Upper lobe of left lung (tissue), 6 donors: ENCODE measurements around the gene CRLF2. TPM values are rescaled to one million over a fixed set of nuclear protein-coding genes. Genes with fewer than 3 reads are reported as not detected.

ENCODE experiments used
- ATAC-seq, 2 donors: fragments of 200-7000 bp; cut with Tn5 transposase; one replicate each; pipeline ENCODE4 v1.9.1; 2022; ENCODE audit warnings: mild to moderate bottlenecking in 2 of 2, moderate library complexity in 2 of 2; ENCODE audit not compliant: low FRiP score in 2 of 2
- DNase-seq, 2 donors: peaks; one replicate each; pipeline ENCODE4 v3.0.0-alpha.2; 2019 to 2020
- H3K27ac ChIP-seq, 4 donors: fragments of 200-600 bp; sonication (generic); one replicate each; pipeline ENCODE4 v1.5.1; 2016 to 2019
- H3K27me3 ChIP-seq, 4 donors: fragments of 200-600 bp; sonication (generic); one replicate each; pipeline ENCODE4 v1.5.1; 2017 to 2019
- H3K36me3 ChIP-seq, 4 donors: fragments of 200-600 bp; sonication (generic); one replicate each; pipeline ENCODE4 v1.5.1; 2016 to 2019
- H3K4me1 ChIP-seq, 4 donors: fragments of 200-600 bp; sonication (generic); one replicate each; pipeline ENCODE4 v1.5.1; 2018 to 2019
- H3K4me3 ChIP-seq, 4 donors: fragments of 200-600 bp; sonication (generic); one replicate each; pipeline ENCODE4 v1.5.1; 2017 to 2019; ENCODE audit warnings: mild to moderate bottlenecking in 2 of 4, moderate library complexity in 1 of 4
- H3K9me3 ChIP-seq, 4 donors: fragments of 200-600 bp; sonication (generic); one replicate each; pipeline ENCODE4 v1.5.1; 2018 to 2019
- EP300 ChIP-seq, 4 donors: sonication (generic); formaldehyde crosslinking; IDR thresholded peaks; one replicate each; pipeline ENCODE4 v1.5.1; 2017; ENCODE audit warnings: antibody characterized with exemption in 4 of 4, control low read depth in 2 of 4
- POLR2A ChIP-seq, 4 donors: fragments of 450-650 bp; IDR thresholded peaks; one replicate each; pipeline ENCODE4 v1.5.1; 2016 to 2017; ENCODE audit warnings: antibody characterized with exemption in 4 of 4, mild to moderate bottlenecking in 2 of 4
- POLR2AphosphoS5 ChIP-seq, 2 donors: sonication (generic); formaldehyde crosslinking; IDR thresholded peaks; one replicate each; pipeline ENCODE4 v1.5.1; 2017; ENCODE audit warnings: antibody characterized with exemption in 2 of 2
- WGBS, 2 donors: methylation state at CpG; one replicate each; pipeline ENCODE4 v1.1.5; 2017 to 2018; 5-methylcytosine and 5-hydroxymethylcytosine counted together
- total RNA-seq, 6 donors: library from RNA; depleted of rRNA in 4 of 6; stranded (reverse); fragments of >200 nt in 4 of 6; gene quantifications; one replicate each; pipeline versions ENCODE4 v1.1.0 to v1.2.1, GENCODE V29; 2016 to 2021
- TF ChIP-seq, protein P1 (sequence below), 6 experiments: fragments of 450-650 bp in 4 of 6; fragments of 200-600 bp in 2 of 6; sonication (generic) in 2 of 6; IDR thresholded peaks; one replicate each; pipeline ENCODE4 v1.5.1; 2016 to 2019; ENCODE audit warnings: antibody characterized with exemption in 6 of 6
- donor health status: DM: no; HTN: no; CAD: no; lungs with moderate emphysema.
- donor health status: DM: no; HTN: yes; CAD: no; lungs with severe emphysema.

The CRLF2 gene
- total RNA-seq, 6 donors from 2014 or later, result 0.44 to 1.6 (median 0.76) TPM; not detected in 2

DNA sequence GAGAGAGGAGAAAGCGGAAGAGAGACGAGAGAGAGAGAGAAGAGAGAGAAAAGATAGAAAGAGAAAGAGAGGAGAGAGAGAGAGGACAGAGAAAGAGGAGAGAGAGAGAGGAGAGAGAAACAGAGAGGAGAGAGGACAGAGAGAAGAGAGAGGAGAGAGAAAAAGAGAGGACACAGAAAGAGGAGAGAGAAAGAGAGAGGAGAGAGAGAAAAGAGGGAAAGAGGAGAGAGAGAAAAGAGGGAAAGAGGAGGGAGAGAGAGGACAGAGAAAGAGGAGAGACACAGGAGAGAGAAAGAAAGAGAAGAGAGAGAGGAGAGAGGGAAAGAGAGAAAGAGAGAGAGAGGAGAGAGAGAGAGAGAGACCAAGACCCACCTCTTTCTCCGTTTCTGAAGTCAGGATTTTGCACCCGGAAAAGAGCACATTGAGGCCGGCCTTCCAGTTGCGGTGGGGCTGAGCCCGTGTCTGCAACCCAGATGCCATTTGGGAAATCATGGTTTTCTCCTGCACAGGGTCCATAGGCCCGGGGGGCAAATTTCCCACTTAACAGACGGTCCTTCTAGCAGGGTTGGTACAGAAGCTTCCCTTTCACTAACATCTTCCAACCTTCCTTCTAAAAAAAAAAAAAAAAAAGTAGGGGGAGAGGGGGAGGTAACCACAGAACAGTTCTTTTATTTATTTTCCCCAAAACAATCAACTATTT lies 60.9 kb downstream of the CRLF2 start:
- no peaks in the 10 kb centered on the region for H3K4me1 ChIP-seq
- no peak for ATAC-seq
- DNase-seq, result no peak
- H3K9me3 ChIP-seq, result no peaks in the 10 kb centered on the region
- no peak for TF ChIP-seq POLR2AphosphoS5 (IDR thresholded peaks at IDR 0.05)
- TF ChIP-seq, protein P1, sequence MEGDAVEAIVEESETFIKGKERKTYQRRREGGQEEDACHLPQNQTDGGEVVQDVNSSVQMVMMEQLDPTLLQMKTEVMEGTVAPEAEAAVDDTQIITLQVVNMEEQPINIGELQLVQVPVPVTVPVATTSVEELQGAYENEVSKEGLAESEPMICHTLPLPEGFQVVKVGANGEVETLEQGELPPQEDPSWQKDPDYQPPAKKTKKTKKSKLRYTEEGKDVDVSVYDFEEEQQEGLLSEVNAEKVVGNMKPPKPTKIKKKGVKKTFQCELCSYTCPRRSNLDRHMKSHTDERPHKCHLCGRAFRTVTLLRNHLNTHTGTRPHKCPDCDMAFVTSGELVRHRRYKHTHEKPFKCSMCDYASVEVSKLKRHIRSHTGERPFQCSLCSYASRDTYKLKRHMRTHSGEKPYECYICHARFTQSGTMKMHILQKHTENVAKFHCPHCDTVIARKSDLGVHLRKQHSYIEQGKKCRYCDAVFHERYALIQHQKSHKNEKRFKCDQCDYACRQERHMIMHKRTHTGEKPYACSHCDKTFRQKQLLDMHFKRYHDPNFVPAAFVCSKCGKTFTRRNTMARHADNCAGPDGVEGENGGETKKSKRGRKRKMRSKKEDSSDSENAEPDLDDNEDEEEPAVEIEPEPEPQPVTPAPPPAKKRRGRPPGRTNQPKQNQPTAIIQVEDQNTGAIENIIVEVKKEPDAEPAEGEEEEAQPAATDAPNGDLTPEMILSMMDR (IDR thresholded peaks at IDR 0.05), result no peak
- TF ChIP-seq EP300 (IDR thresholded peaks at IDR 0.05), result no peak
- no peak for TF ChIP-seq POLR2A (IDR thresholded peaks at IDR 0.05)
- H3K27ac ChIP-seq, result no peak overlapping the region
- no peaks in the 10 kb centered on the region for H3K27me3 ChIP-seq
- WGBS, 2 donors, result 51 to 58% methylated on average over 9 of the region's 9 CpGs
- no peak overlapping the region for H3K4me3 ChIP-seq
- H3K36me3 ChIP-seq, result no peaks in the 10 kb centered on the region

DNA sequence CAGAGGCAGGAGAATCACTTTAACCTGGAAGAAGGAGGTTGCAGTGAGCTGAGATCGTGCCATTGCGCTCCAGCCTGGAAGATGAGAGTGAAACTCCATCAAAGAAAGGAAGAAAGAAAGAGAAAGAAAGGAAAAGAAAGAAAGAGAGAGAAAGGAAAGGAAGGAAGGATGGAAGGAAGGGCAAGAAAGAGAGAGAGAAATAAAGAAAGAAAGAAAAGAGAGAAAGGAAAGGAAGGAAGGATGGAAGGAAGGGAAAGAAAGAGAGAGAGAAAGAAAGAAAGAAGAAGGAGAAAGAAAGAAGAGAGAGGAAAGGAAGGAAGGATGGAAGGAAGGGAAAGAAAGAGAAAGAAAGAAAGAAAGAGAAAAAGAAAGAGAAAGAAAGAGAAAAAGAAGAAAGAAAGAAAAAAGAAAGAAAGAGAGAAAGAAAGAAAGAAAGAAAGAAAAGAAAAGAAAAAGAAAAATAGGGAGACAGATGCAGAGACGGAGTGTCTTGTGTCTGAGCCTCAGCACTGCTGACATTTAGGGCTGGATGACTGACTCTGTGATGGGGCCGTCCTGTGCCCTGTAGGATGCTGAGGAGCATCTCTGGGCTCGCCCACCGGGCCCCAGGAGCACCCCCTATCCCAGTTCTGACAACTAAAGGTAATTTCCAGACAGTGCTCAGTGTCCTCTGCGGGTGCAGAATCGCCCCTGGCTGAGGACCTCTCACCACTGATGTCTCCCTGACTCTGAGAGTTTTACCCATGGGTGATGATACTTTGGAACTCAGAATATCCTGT lies 61.7 kb downstream of the CRLF2 start:
- ATAC-seq (no peak), DNase-seq (no peak)
- 71 to 74% methylated on average over 8 of the region's 8 CpGs for WGBS, 2 donors
- no peak overlapping the region for H3K4me3 ChIP-seq
- no peak overlapping the region for H3K27ac ChIP-seq
- no peaks in the 10 kb centered on the region for H3K4me1 ChIP-seq
- no peaks in the 10 kb centered on the region for H3K27me3 ChIP-seq
- TF ChIP-seq EP300 (IDR thresholded peaks at IDR 0.05), result no peak
- no peaks in the 10 kb centered on the region for H3K9me3 ChIP-seq
- H3K36me3 ChIP-seq, result no peaks in the 10 kb centered on the region

DNA sequence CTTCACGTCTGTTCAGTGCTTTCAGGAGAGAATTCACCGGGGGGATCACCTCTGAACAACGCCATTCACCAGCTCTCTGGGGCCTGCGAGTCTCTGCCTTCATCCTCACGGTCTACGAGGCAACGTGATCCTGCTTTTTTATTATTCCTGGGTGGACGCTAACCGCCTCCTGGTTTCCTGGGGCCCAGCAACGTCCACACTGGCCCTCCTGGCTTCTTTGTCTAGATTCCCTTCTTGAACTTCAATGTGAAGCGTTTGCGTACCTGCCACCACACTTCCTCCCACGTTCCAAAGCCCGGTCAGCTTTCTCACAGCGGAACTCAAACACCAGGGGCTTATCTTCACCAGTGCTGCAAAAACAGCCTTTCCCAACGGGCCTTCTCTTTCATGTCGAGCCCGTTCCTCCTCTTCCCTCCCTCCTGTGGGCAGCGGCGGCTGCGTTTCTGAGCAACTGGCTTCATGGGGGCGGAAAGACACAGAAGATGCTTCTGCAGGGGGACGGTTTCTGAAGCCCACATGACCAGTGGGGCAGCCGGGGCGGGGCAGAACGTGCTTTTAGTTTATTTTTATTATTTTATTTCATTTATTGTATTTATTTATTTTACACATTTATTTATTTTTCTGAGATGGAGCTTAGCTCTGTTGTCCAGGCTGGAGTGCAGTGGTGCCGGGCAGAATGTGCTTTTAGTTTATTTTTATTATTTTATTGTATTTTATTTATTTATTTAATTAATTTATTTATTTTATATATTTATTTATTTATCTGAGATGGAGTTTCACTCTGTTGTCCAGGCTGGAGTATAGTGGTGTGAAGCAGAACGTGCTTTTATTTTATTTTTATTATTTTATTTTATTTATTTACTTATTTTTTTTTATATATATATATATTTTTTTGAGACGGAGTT lies 64.6 kb downstream of the CRLF2 start:
- Histone ChIP-seq H3K27me3 (no peaks in the 10 kb centered on the region), H3K27ac (no peak overlapping the region), H3K4me3 (no peak overlapping the region), H3K4me1 (no peaks in the 10 kb centered on the region), H3K9me3 (no peaks in the 10 kb centered on the region), H3K36me3 (no peaks in the 10 kb centered on the region)
- ATAC-seq, result no peak
- 53% methylated on average over 29 of the region's 29 CpGs for WGBS, 2 donors
- TF ChIP-seq, protein P1 (IDR thresholded peaks at IDR 0.05), result no peak
- TF ChIP-seq POLR2AphosphoS5 (IDR thresholded peaks at IDR 0.05) (no peak), POLR2A (IDR thresholded peaks at IDR 0.05) (no peak), EP300 (IDR thresholded peaks at IDR 0.05) (no peak)
- DNase-seq, result no peak

DNA sequence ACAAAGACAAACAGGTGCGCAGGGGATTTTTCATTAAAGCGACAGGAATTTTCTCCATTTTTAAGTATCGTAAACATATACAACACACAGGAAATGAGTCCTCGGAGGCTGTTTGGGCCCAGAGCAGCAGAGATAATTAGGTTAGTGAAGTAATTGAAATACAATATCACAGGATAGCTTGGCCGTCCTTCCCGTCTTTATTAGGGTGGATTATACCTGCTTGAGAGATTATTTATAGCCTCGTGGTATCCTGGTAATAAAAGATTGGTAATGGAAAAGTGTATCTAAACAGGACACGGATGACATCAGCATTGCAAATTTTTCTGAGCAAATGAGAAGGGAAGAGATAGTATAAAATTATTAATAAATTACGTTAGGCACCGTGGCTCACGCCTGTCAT lies 68.2 kb downstream of the CRLF2 start:
- Histone ChIP-seq H3K4me1 (no peaks in the 10 kb centered on the region), H3K9me3 (no peaks in the 10 kb centered on the region), H3K36me3 (no peaks in the 10 kb centered on the region), H3K27ac (no peak overlapping the region), H3K4me3 (no peak overlapping the region), H3K27me3 (no peaks in the 10 kb centered on the region)
- no peak for TF ChIP-seq EP300 (IDR thresholded peaks at IDR 0.05)
- no peak for TF ChIP-seq POLR2AphosphoS5 (IDR thresholded peaks at IDR 0.05)
- TF ChIP-seq, protein P1 (IDR thresholded peaks at IDR 0.05), result no peak
- TF ChIP-seq POLR2A (IDR thresholded peaks at IDR 0.05), result no peak
- WGBS, 2 donors, result 58 to 74% methylated on average over 11 of the region's 11 CpGs
- no peak for DNase-seq
- no peak for ATAC-seq

Other genes starting within 250 kb of the CRLF2 start
- 10 to 100 TPM; 13.6 to 55.5 (median 38.9) TPM for gene CSF2RA, start 56.2 kb upstream of the CRLF2 start, total RNA-seq
- gene IL3RA, start 124.1 kb upstream of the CRLF2 start, total RNA-seq, result 10 to 100 TPM in 5 of 6 donors, 1 to 10 TPM in 1; 8.8 to 62.3 (median 31.9) TPM
- gene SLC25A6, start 179.5 kb upstream of the CRLF2 start, total RNA-seq, result 100 to 1,000 TPM; 158 to 460 (median 285) TPM
- 10 to 100 TPM; 11.0 to 28.3 (median 23.2) TPM for gene ASMTL, start 240.3 kb upstream of the CRLF2 start, total RNA-seq